NCI-H82 treated with DMSO at 0.1 percent for 48 hours (cell line): ENCODE results near the gene SERTAD1.
"Not testable (repeated sequence)": the region's sequence is repeated elsewhere in the genome, so short reads cannot be mapped to it uniquely, and the experiment has no call there.

ENCODE experiments used
- DNase-seq: peaks from one replicate; lab custom pipeline; 2025; ENCODE audit not compliant: unreplicated experiment; lab: John Stamatoyannopoulos, UW

Gene SERTAD1

GRCh38 chr19:40453151-40453735 lies 27.5 kb upstream of the SERTAD1 start:
- no peak for DNase-seq

- DNase-seq: no peak
These were observed 26.2 kb upstream of the SERTAD1 start for GRCh38 chr19:40452016-40452415.

GRCh38 chr19:40450664-40451063 lies 24.9 kb upstream of the SERTAD1 start:
- peak; percentile 71 for DNase-seq

GRCh38 chr19:40449506-40449905 lies 23.7 kb upstream of the SERTAD1 start:
- no peak for DNase-seq

GRCh38 chr19:40446263-40446784 lies 20.5 kb upstream of the SERTAD1 start:
- DNase-seq: no peak

- DNase-seq: peak; percentile 18
These were observed 20.0 kb upstream of the SERTAD1 start for GRCh38 chr19:40445780-40446262.

GRCh38 chr19:40444825-40445312 lies 19.1 kb upstream of the SERTAD1 start:
- DNase-seq: no peak

- peak; percentile 93 for DNase-seq
These were observed 18.4 kb upstream of the SERTAD1 start, which contains the start of gene SERTAD3 for GRCh38 chr19:40444000-40444824. TSS of gene SERTAD3 (minus strand) at chr19:40444335. CDS start at chr19:40442080, 2,255 bp downstream.

- peak; percentile 99 for DNase-seq
These were observed 17.6 kb upstream of the SERTAD1 start for GRCh38 chr19:40443131-40443999.

- DNase-seq: no peak
These were observed 16.7 kb upstream of the SERTAD1 start for GRCh38 chr19:40442328-40443130.

- no peak for DNase-seq
These were observed 16.0 kb upstream of the SERTAD1 start for GRCh38 chr19:40441719-40442253.

GRCh38 chr19:40438284-40438683 lies 12.5 kb upstream of the SERTAD1 start:
- DNase-seq: no peak

- DNase-seq: peak; percentile 40
These were observed 7.8 kb upstream of the SERTAD1 start for GRCh38 chr19:40433391-40434216.

GRCh38 chr19:40432760-40433159 lies 7.0 kb upstream of the SERTAD1 start:
- not testable (repeated sequence) for DNase-seq

GRCh38 chr19:40431698-40432097 lies 5.9 kb upstream of the SERTAD1 start:
- DNase-seq: no peak

GRCh38 chr19:40430242-40430641 lies 4.5 kb upstream of the SERTAD1 start:
- DNase-seq: not testable (repeated sequence)

- not testable (repeated sequence) for DNase-seq
These were observed 2.4 kb upstream of the SERTAD1 start for GRCh38 chr19:40428197-40428596.

- no peak for DNase-seq
These were observed 949 bp downstream of the SERTAD1 start for GRCh38 chr19:40424637-40425449.
